GM13977 (cell line): ENCODE measurements around the gene RHOBTB3.
"Not testable (repeated sequence)": the region's sequence is repeated elsewhere in the genome, so short reads cannot be mapped to it uniquely, and the experiment has no call there.

ENCODE experiments used
- DNase-seq: peaks from one replicate; pipeline ENCODE4 v3.0.0; 2012; ENCODE audit warnings: low spot score
- in situ Hi-C: fragments of 300-500 bp; cut with MboI; formaldehyde crosslinking; loops from one replicate; pipeline ENCODE4 v1.12.0; 2022; ENCODE audit warnings: low sequenced_read_pairs, low pct_unique_long_range_greater_than_20kb, mixed read lengths, inconsistent platforms; ENCODE audit not compliant: unreplicated experiment
- TF ChIP-seq, protein P1 (sequence below): IDR thresholded peaks from 2 replicates; pipeline ENCODE4 v1.5.1; 2012; ENCODE audit warnings: mild to moderate bottlenecking, control low read depth; ENCODE audit not compliant: insufficient read depth; ENCODE audit errors: extremely low read depth, missing control alignments

The RHOBTB3 gene

DNA sequence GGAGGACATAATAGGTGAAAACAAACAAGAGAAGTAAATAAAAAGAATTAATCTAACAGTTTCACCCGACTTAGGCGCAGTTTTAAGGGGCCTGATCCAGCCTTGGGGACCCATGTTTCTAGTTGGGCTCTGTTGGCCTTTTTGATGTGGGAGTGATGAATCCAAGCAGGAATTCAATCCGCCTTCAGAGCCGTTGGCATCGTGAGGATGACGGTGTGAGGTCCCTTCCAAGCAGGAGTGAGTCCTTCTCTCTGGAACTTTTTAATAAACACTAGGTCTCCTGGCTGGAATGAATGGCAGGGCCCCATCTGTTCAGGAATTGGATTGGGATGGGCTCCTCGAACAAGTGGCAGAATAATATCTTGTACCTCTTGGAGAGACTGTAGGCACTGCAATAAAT, 22.3 kb upstream of the RHOBTB3 start:
- no peak for DNase-seq
- in situ Hi-C loops = no loop called here
- TF ChIP-seq, protein P1, sequence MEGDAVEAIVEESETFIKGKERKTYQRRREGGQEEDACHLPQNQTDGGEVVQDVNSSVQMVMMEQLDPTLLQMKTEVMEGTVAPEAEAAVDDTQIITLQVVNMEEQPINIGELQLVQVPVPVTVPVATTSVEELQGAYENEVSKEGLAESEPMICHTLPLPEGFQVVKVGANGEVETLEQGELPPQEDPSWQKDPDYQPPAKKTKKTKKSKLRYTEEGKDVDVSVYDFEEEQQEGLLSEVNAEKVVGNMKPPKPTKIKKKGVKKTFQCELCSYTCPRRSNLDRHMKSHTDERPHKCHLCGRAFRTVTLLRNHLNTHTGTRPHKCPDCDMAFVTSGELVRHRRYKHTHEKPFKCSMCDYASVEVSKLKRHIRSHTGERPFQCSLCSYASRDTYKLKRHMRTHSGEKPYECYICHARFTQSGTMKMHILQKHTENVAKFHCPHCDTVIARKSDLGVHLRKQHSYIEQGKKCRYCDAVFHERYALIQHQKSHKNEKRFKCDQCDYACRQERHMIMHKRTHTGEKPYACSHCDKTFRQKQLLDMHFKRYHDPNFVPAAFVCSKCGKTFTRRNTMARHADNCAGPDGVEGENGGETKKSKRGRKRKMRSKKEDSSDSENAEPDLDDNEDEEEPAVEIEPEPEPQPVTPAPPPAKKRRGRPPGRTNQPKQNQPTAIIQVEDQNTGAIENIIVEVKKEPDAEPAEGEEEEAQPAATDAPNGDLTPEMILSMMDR = no peak

DNA sequence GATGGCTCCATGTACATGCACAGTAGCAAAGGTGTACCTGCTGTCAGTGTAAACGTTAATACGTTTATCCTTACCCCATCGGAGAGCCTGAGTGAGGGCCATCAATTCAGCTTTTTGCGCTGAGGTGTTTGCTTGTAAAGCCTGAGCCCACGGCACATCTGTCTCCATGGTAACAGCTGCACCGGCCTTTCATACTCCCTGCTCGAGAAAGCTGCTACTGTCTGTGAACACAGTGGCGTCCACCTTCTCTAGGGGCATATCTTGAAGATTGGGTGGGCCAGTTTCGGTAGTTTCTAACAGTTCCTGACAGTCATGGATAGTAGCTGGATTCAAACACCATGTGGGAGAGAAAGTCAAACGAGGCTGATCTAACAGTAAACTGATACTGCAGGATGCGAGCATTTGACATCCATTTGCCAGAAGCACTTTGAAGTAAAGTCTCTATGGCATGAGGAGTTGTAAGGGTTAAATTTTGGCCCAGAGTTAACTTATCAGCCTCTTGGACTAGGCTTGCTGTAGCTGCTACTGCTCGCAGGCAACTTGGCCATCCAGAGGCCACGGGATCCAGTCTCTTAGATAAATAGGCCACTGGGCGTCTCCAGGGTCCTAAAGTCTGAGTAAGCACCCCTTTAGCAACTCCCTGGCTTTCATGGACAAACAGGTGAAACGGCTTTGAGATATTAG, 21.0 kb upstream of the RHOBTB3 start:
- TF ChIP-seq, protein P1 = no peak
- in situ Hi-C loops = no loop called here

DNA sequence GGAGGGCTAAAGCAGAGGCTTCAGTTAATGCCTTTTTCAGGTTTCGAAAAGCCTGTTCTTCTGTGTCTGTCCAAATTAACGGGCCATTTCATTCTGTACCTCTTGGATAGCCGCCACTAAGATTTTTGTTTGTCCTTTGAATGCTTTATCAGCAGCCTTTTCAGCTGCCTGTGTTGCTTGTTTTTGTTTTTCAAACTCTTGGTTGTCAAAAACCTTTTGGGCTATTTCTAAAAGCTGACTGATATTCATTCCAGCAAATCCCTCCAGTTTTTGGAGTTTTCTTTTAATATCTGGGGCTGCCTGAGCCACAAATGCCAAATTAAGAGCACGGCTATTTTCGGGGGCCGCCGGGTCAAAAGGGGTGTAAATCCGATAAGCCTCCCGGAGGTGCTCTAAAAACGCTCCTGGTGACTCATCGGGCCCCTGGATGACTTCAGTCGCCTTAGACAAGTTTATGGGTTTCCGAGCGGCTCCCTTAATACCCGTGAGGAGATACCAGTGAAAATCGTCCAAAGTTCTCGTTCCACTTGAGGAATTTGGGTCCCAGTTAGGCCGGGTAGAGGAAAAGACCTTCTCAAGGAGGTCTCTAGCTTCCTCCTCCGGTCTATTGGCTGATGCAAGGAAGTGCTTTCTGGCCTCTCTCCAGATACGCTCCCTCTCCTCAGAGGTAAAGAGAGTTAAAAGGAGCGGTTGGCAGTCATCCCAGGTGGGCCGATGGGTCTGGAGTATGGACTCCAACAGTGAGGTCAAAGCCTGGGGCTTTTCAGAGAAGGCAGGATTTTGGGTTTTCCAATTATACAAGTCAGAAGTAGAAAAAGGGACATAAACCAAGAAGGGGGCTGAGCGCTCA, 20.3 kb upstream of the RHOBTB3 start:
- in situ Hi-C loops = not testable (repeated sequence)

More for the DNA sequence above, 21.0 kb upstream of the RHOBTB3 start:
- DNase-seq = no peak

DNA sequence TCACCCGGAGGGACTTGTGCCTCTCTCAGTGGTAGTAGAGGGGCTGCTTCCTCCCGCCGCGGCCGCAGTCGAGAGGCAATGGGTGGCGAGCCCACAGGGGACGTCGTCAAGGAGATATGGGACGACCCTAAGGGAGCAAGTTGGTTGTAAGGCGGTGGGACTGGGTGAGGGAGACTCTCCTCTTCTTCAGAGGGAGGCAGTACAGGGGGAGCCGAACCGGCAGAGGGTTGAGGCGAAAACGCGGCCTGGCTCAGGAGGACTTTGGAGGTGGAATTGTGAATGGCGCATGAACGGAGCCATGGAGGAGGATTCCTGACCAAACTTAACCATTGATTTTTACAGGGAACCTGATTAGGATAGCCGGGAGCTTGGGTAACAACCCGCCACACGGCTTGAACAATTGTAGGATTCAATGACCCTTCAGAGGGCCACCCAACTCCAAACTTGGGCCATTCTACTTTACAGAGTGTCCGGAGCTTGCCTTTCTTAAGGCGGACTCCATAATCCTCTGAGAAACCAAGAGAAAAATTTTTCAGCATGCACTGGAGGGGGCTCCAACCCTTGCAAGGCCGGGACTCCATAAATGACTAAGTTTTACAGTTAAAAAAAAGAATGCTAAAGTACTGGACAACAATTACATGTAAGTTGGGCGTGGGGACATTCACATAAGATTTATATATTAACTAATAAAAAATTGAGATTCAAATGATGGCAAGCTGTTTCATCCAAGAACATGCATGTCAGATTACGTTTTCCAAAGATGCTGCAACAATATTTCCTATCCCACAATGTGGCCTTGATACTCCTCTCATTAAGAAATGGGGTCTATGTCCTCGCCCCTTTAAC, 19.4 kb upstream of the RHOBTB3 start:
- DNase-seq = no peak
- in situ Hi-C loops = no loop called here
- TF ChIP-seq, protein P1 = no peak

More for the DNA sequence above, 20.3 kb upstream of the RHOBTB3 start:
- not testable (repeated sequence) for DNase-seq

DNA sequence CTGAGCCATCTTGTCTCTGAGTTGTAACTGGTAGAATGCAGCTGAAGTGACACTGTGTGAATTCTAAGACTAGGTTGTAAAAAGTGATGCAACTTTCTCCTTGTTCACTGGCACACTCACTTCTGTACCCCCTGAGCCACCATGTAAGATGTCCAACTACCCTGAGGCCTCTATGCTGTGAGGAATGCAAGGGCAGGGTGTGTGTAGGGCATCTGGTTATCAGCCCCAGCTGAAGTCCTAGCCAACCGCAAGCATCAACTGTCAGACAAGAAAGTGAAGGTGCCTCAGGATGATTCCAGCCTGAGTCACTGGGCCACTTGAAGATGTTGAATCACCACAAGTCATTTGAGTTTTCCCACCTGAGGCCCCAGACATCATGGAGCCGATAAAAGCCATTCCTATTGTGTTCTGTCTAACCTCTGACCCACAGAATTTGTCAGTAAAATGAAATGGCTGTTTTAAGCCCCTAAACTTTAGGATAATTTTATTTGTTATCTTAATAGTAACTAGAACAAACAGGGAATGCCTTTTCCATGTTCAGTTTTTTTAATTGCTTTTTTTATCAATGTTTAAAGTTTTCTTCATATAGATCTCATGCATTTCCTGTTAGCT, 18.7 kb upstream of the RHOBTB3 start:
- no peak for DNase-seq
- in situ Hi-C loops = no loop called here
- TF ChIP-seq, protein P1 = no peak

DNA sequence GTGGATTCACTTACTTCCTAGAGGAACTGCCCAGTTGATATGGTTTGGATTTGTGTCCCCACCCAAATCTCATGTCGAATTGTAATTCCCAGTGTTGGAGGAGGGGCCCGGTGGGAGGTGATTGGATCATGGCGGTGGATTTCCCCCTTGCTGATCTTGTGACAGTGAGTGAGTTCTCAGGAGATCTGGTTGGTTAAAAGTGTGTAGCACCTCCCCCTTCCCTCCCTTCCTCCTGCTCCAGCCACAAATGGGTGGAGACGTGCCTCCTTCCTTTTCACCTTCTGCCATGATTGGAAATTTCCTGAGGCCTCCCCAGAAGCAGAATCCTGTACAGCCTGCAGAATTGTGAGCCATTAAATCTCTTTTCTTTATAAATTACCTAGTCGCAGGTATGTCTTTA, 17.9 kb upstream of the RHOBTB3 start:
- in situ Hi-C loops, DNase-seq: not testable (repeated sequence)

DNA sequence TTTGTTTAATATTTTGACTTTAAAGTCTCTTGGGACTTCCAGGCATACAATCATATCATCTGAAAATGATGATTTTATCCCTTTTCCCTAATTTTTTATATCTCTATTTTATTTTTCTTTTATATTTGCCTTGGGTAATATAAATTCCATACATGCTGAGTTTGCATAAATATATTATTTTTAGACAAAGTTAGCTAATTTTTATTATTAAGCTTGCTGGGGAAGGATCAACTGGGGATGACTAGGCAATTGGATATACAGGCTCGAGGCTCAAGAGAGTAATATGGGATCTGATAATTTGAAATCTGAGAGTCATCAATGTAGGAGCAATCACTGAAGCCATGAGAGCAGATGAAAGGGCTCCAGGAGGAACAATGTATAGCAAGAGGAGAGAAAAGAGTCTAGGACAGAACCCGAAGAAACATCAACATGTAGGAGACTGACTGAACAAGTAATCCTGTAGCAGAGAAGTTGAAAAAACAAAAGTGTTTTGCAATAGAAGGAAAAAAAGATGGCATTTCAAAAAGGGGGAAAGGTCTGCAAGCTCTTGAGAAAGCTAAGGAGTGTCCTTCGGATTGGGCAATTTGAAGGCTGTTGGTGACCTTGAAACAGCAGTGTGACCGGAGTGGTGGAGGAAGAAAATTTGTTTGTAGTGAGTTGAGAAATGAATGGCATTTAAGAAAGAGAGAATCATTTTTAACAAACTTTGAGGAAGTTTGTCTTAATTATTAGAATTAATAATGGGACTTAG, 17.0 kb upstream of the RHOBTB3 start:
- TF ChIP-seq, protein P1 = no peak
- DNase-seq = no peak
- in situ Hi-C loops = no loop called here
